GM19043 (cell line): ENCODE measurements around the gene ZNF442.
"Not testable (repeated sequence)": the region's sequence is repeated elsewhere in the genome, so short reads cannot be mapped to it uniquely, and the experiment has no call there.

Source experiments
- ATAC-seq: cut with Tn5 transposase; IDR thresholded peaks from one replicate; pipeline ENCODE4 v1.9.1; 2021; ENCODE audit warnings: low read depth; ENCODE audit not compliant: unreplicated experiment

Gene ZNF442

GRCh38 chr19:12365236-12366162, at the start of gene ZNF442:
Gene ZNF442, minus strand, starts transcription at chr19:12365683. Its CDS starts 2,052 bp downstream, at chr19:12363631.
- peak; percentile 83 for ATAC-seq

- no peak for ATAC-seq
Observed at GRCh38 chr19:12411893-12412292, 46.4 kb upstream of the ZNF442 start.

GRCh38 chr19:12400633-12401502, 35.4 kb upstream of the ZNF442 start, which contains the start of gene ZNF799:
Gene ZNF799, minus strand, starts transcription at chr19:12401271. Its CDS starts 201 bp downstream, at chr19:12401070.
- peak; percentile 82 for ATAC-seq

- not testable (repeated sequence) for ATAC-seq
Observed at GRCh38 chr19:12399901-12400632, 34.6 kb upstream of the ZNF442 start.

- not testable (repeated sequence) for ATAC-seq
Observed at GRCh38 chr19:12391148-12391547, 25.7 kb upstream of the ZNF442 start.

GRCh38 chr19:12386365-12386764, 20.9 kb upstream of the ZNF442 start:
- not testable (repeated sequence) for ATAC-seq

- ATAC-seq, result no peak
Observed at GRCh38 chr19:12380444-12380737, 14.9 kb upstream of the ZNF442 start.

GRCh38 chr19:12379732-12380443, 14.4 kb upstream of the ZNF442 start:
- ATAC-seq, result no peak

- ATAC-seq, result no peak
Observed at GRCh38 chr19:12374026-12374425, 8.5 kb upstream of the ZNF442 start.

GRCh38 chr19:12364391-12365235, 870 bp downstream of the ZNF442 start:
- ATAC-seq, result no peak

- ATAC-seq, result not testable (repeated sequence)
Observed at GRCh38 chr19:12362236-12362635, 3.2 kb downstream of the ZNF442 start.

GRCh38 chr19:12353375-12353774, 12.1 kb downstream of the ZNF442 start:
- ATAC-seq, result no peak

- no peak for ATAC-seq
Observed at GRCh38 chr19:12350890-12351197, 14.6 kb downstream of the ZNF442 start.

GRCh38 chr19:12350185-12350889, 15.1 kb downstream of the ZNF442 start:
- no peak for ATAC-seq

GRCh38 chr19:12346896-12347295, 18.6 kb downstream of the ZNF442 start:
- no peak for ATAC-seq

- no peak for ATAC-seq
Observed at GRCh38 chr19:12345197-12345596, 20.3 kb downstream of the ZNF442 start.

- peak; percentile 95 for ATAC-seq
Observed at GRCh38 chr19:12333162-12334159, 32.0 kb downstream of the ZNF442 start, which contains the start of gene ZNF563. Gene ZNF563, minus strand, starts transcription at chr19:12333633. Its CDS starts 151 bp downstream, at chr19:12333482.
